Thyroid gland (tissue), 4 donors: Measurements from ENCODE around the gene SCP2D1. TPM values are rescaled to one million over a fixed set of nuclear protein-coding genes. Genes with fewer than 3 reads are reported as not detected.

Experiments
- DNase-seq, 2 donors: peaks; one replicate each; pipeline ENCODE4 v3.0.0-alpha.2; 2019
- H3K27ac ChIP-seq, 3 donors: fragments of 200-600 bp; sonication (generic); 1 replicate in 2 of 3; 2 replicates in 1 of 3; pipeline ENCODE4 v1.5.1; 2016 to 2019; ENCODE audit warnings: mild to moderate bottlenecking in 1 of 3, moderate library complexity in 1 of 3
- H3K27me3 ChIP-seq: fragments of 200-600 bp; sonication (generic); one replicate; pipeline ENCODE4 v1.5.1; 2019
- H3K36me3 ChIP-seq, 2 donors: fragments of 200-600 bp; sonication (generic); one replicate each; pipeline ENCODE4 v1.5.1; 2016 to 2019
- H3K4me1 ChIP-seq, 2 donors: fragments of 200-600 bp; sonication (generic); one replicate each; pipeline ENCODE4 v1.5.1; 2017 to 2019
- H3K4me3 ChIP-seq, 3 donors: fragments of 200-600 bp; sonication (generic); replicated peaks in 1 of 3; 1 replicate in 2 of 3; 2 replicates in 1 of 3; pipeline ENCODE4 v1.5.1; 2016; ENCODE audit warnings: mild to moderate bottlenecking in 1 of 3
- H3K9me3 ChIP-seq: fragments of 200-600 bp; sonication (generic); one replicate; pipeline ENCODE4 v1.5.1; 2017
- CTCF ChIP-seq, 6 experiments: fragments of 200-600 bp in 3 of 6; fragments of 450-650 bp in 3 of 6; sonication (generic) in 3 of 6; IDR thresholded peaks; one replicate each; pipeline ENCODE4 v1.5.1; 2016 to 2019; ENCODE audit warnings: antibody characterized with exemption in 6 of 6, mild to moderate bottlenecking in 2 of 6, inconsistent platforms in 1 of 6, moderate library complexity in 1 of 6
- POLR2A ChIP-seq, 2 donors: fragments of 450-650 bp; IDR thresholded peaks; one replicate each; pipeline ENCODE4 v1.6.1; 2017; ENCODE audit warnings: antibody characterized with exemption in 2 of 2, mild to moderate bottlenecking in 2 of 2, moderate library complexity in 1 of 2
- WGBS, 2 donors: methylation state at CpG; one replicate each; pipeline ENCODE4 v1.1.5; 2017; 5-methylcytosine and 5-hydroxymethylcytosine counted together
- intact Hi-C: fragments of 100-400 bp; cut with DNase I; formaldehyde crosslinking; loops from one replicate; pipeline ENCODE4 v1.15.1; 2023
- total RNA-seq, 4 donors: library from RNA; depleted of rRNA; stranded (reverse); fragments of >200 nt; gene quantifications; one replicate each; pipeline ENCODE4 v1.2.3, GENCODE V29; 2016

The SCP2D1 gene
- total RNA-seq, 4 donors from 2014 or later = not detected

GRCh38 chr20:18796282-18796833, 17.2 kb upstream of the SCP2D1 start:
- no peak overlapping the region for H3K4me3 ChIP-seq
- TF ChIP-seq CTCF (IDR thresholded peaks at IDR 0.05) = no peak
- no peak for TF ChIP-seq POLR2A (IDR thresholded peaks at IDR 0.05)
- H3K36me3 ChIP-seq = no peaks in the 10 kb centered on the region
- no peak for DNase-seq
- H3K27ac ChIP-seq = no peak overlapping the region
- whole genome bisulfite sequencing, 2 donors = 87 to 90% methylated on average over 2 of the region's 2 CpGs
- no peaks in the 10 kb centered on the region for H3K4me1 ChIP-seq
- no peaks in the 10 kb centered on the region for H3K9me3 ChIP-seq
- intact Hi-C loops = loop anchor here (10.0 kb wide), 2 partner anchors 172 to 222 kb away; no protein-coding TSS in a partner anchor
- H3K27me3 ChIP-seq = no peaks in the 10 kb centered on the region

- DNase-seq = no peak
- Histone ChIP-seq H3K36me3 (no peaks in the 10 kb centered on the region), H3K4me3 (no peak overlapping the region), H3K27ac (no peak overlapping the region), H3K9me3 (no peaks in the 10 kb centered on the region), H3K4me1 (no peaks in the 10 kb centered on the region), H3K27me3 (no peaks in the 10 kb centered on the region)
- 81 to 84% methylated on average over 2 of the region's 2 CpGs for WGBS, 2 donors
- intact Hi-C loops = no loop called here
- TF ChIP-seq CTCF (IDR thresholded peaks at IDR 0.05) = no peak
- TF ChIP-seq POLR2A (IDR thresholded peaks at IDR 0.05) = no peak
Observed at GRCh38 chr20:18801516-18801915, 12.1 kb upstream of the SCP2D1 start.

GRCh38 chr20:18802012-18802634, 11.5 kb upstream of the SCP2D1 start:
- intact Hi-C loops = no loop called here
- no peak for DNase-seq
- WGBS, 2 donors = 79 to 80% methylated on average over 7 of the region's 7 CpGs
- Histone ChIP-seq H3K9me3 (no peaks in the 10 kb centered on the region), H3K4me1 (no peaks in the 10 kb centered on the region), H3K36me3 (no peaks in the 10 kb centered on the region), H3K27me3 (no peaks in the 10 kb centered on the region), H3K27ac (no peak overlapping the region), H3K4me3 (no peak overlapping the region)
- TF ChIP-seq CTCF (IDR thresholded peaks at IDR 0.05) = no peak
- no peak for TF ChIP-seq POLR2A (IDR thresholded peaks at IDR 0.05)

- no peak overlapping the region for H3K4me3 ChIP-seq
- TF ChIP-seq CTCF (IDR thresholded peaks at IDR 0.05) (no peak), POLR2A (IDR thresholded peaks at IDR 0.05) (no peak)
- H3K9me3 ChIP-seq = no peaks in the 10 kb centered on the region
- no peaks in the 10 kb centered on the region for H3K4me1 ChIP-seq
- no peaks in the 10 kb centered on the region for H3K27me3 ChIP-seq
- no peak for DNase-seq
- 87 to 94% methylated on average over 4 of the region's 4 CpGs for WGBS, 2 donors
- no peak overlapping the region for H3K27ac ChIP-seq
- intact Hi-C loops = no loop called here
- H3K36me3 ChIP-seq = no peaks in the 10 kb centered on the region
Observed at GRCh38 chr20:18805881-18806280, 7.7 kb upstream of the SCP2D1 start.

- DNase-seq = no peak
- Histone ChIP-seq H3K36me3 (no peaks in the 10 kb centered on the region), H3K9me3 (no peaks in the 10 kb centered on the region), H3K27ac (no peak overlapping the region), H3K4me3 (no peak overlapping the region), H3K4me1 (no peaks in the 10 kb centered on the region), H3K27me3 (no peaks in the 10 kb centered on the region)
- intact Hi-C loops = no loop called here
- TF ChIP-seq CTCF (IDR thresholded peaks at IDR 0.05) (no peak), POLR2A (IDR thresholded peaks at IDR 0.05) (no peak)
- 55 to 69% methylated on average over 3 of the region's 3 CpGs for WGBS, 2 donors
Observed at GRCh38 chr20:18808712-18809111, 4.9 kb upstream of the SCP2D1 start.
